Activated naive CD4-positive, alpha-beta T cell treated with anti-CD3 and anti-CD28 coated beads, Interleukin-2, amount 50 U/mL, for 72 hours (primary cell): Measurements from ENCODE around the gene APBB2. TPM values are rescaled to one million over a fixed set of nuclear protein-coding genes. Genes with fewer than 3 reads are reported as not detected.
A peak's percentile ranks its signal among the peaks of the same experiment; 100 is the strongest.

Source experiments
- ATAC-seq, 2 donors: fragments of 150-1000 bp; cut with Tn5 transposase; 2 replicates each; pipeline ENCODE4 v1.10.0; 2021; ENCODE audit warnings: mild to moderate bottlenecking in 2 of 2, moderate library complexity in 2 of 2
- DNase-seq, 2 donors: peaks; one replicate each; pipeline ENCODE4 v3.0.0; 2021 to 2022; ENCODE audit warnings: low spot score in 2 of 2
- H3K27ac Mint-ChIP-seq, 2 donors: one replicate each; pipeline ENCODE4 v1.8.0; 2022; ENCODE audit warnings: mild to moderate bottlenecking in 2 of 2, mixed read lengths in 2 of 2
- H3K36me3 Mint-ChIP-seq, 2 donors: one replicate each; pipeline ENCODE4 v1.8.0; 2022; ENCODE audit warnings: mixed read lengths in 2 of 2
- H3K9me3 Mint-ChIP-seq, 2 donors: one replicate each; pipeline ENCODE4 v1.8.0; 2022; ENCODE audit warnings: mixed read lengths in 2 of 2
- total RNA-seq, 2 donors: library from RNA; stranded (reverse); gene quantifications; one replicate each; pipeline ENCODE4 v1.2.3, GENCODE V29; 2022

Gene APBB2
- total RNA-seq, 2 donors from 2014 or later = 1.6 to 6.1 TPM

DNA sequence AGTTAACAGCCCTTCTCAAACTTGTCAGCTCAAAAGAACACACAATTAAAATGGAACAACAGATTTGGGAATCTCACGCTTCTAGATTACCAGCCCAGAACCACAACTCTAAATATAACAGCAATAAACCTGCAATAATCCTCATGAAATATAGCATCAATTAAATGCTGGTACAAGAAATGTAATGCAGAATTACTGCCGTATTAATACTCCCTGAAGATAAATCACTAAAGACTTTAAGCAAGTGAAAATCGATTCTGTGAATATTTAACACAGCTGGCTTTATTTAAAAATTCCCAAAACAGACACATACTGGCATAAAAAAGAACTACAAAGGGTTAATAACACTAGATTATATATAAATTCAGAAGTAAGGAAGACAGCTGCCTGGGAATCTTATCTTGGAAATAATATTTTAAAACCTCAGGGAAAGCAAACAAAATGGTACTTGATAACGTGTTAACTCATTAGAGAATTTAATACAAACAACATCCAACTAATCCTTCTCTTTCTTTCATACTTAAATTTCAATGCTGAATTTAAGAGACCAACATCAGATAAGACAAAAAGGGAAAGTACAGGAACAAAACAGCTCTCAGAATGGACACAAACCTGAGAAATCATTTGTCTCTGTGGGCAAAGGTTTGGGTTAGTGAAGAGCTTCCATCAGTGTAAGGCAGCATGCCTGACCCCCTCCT, 34.7 kb downstream of the APBB2 start:
- Mint-ChIP-seq H3K9me3 (peaks cover 5 to 14% of the 10 kb centered on the region in 2 donors), H3K36me3 (no peaks in the 10 kb centered on the region), H3K27ac (no peak overlapping the region)
- ATAC-seq (no peak), DNase-seq (no peak)

DNA sequence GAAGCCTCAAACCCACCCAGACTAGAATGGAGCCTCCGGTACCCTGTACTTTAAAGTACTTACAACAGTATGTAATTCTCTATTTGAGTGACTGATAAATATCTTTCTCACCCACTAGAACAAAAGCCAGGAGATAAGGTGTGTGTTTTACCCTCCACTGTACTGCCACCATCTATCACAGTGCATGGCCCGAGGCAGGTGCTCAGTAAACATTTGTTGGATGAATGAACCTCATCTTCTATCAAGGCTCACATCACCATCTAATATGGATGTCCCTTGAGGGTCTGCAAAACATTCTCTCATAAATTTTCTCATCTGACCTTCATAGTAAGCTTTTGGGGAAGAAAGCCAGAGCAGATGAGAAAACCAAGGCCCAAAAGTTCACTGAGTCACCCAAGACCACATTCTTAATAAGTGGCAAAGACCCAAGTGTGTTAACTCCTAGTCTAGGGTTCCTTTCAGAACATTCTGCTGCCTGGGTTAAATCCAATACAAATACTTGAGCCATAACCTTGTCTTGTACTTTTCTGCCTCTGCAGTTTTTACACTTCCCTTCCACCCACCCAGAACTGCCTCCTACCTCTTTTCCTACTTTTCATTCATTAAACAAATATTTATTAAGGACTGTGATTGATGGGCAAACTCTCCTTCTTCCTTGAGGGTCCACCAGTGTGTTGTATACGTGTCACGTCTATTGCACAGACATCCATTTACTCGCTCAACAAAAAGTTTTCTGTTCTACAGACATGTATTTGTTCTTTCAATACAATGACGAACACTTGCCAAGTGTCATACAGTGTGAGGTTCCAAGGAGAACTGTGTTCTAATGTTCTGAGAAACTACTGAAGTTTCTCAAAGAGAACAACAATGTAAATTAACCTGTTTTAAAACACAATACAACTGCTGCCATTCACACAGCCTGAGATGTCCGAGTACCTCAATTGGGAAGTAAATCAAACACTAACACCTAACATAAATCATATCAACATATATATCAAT, 35.7 kb downstream of the APBB2 start:
- no peaks in the 10 kb centered on the region for H3K36me3 Mint-ChIP-seq
- DNase-seq (no peak), ATAC-seq (no peak)
- peaks cover 5 to 14% of the 10 kb centered on the region in 2 donors for H3K9me3 Mint-ChIP-seq
- no peak overlapping the region for H3K27ac Mint-ChIP-seq

DNA sequence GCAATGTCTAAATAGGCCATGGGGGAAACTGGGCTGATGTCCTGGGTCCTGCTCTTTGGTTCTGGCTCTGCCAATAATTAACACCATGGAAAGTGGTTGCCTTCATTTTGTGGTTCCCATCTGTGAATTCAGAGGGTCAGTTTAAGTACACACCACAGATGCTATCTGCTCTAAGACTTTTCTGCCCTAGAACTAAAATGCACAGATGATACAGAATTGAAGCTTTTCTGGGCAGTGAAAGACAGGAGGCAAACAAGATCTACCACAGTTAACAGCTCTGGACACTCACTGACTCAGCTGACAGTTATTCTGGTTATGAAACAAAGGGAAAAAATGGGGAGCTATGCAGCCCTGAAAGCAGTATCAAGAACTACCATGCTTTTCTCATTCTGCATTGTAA, 37.3 kb downstream of the APBB2 start:
- no peaks in the 10 kb centered on the region for H3K36me3 Mint-ChIP-seq
- H3K9me3 Mint-ChIP-seq = peaks cover 0 to under 1% of the 10 kb centered on the region in 2 donors
- no peak overlapping the region for H3K27ac Mint-ChIP-seq
- ATAC-seq (no peak), DNase-seq (no peak)

DNA sequence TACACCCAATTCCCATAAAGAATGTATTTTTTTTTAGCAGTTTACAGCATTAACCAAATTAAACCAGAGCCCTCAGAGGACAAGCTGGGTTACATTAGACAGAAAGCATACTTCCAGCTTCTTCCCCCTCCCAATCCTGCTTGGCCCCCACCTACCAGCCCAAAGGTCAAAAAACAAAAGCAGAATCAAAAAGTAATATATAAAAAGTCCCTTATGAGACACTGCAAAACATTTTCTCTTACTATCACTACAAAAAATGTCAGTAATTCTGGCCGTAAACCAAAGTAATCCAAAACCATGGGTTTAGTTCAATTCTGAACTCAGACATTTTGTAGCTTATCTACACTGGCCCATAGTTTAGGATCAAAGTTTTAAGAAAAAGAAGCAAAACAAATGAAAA, 38.0 kb downstream of the APBB2 start:
- DNase-seq (no peak), ATAC-seq (no peak)
- Mint-ChIP-seq H3K27ac (no peak overlapping the region), H3K9me3 (no peaks in the 10 kb centered on the region), H3K36me3 (no peaks in the 10 kb centered on the region)

DNA sequence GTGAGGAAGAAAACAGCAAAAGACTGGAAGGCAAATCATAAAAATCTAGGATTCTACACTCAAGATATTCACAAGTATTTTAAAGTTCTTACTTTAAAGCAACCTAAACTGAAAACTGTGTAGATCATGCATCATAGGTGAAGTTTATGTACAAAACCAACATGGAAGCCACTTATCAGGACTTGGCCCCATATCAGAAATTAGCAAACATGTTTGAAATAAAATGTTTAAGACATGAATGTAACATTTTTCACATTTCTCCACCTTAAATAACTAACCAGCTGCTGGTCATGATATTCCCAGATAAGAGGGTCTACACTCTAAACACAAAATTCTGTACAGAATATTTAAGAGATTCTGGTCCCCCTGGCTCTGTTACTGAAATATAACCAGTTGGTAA, 38.5 kb downstream of the APBB2 start:
- DNase-seq (no peak), ATAC-seq (no peak)
- H3K27ac Mint-ChIP-seq = no peak overlapping the region
- H3K9me3 Mint-ChIP-seq = no peaks in the 10 kb centered on the region
- no peaks in the 10 kb centered on the region for H3K36me3 Mint-ChIP-seq

DNA sequence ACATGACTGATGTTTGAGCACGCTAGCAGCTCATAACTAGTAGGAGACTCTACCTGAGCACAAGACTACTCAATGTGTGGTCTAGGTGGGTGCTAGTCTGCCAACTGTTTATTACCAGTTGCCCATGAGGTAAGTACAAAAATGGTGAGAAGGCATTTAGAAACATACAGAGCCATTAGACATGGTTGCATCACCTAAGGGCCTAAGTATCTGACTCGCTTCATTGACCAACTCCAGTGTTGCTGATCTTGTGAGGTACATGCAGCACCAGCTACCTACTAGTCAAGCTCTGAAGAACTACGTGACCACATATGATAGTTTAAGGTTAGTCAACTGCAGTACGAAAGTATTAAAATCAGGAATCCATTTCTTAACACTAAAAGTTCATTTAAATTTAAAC, 39.9 kb downstream of the APBB2 start:
- H3K27ac Mint-ChIP-seq = no peak overlapping the region
- no peak for DNase-seq
- H3K9me3 Mint-ChIP-seq = no peaks in the 10 kb centered on the region
- ATAC-seq = no peak
- H3K36me3 Mint-ChIP-seq = no peaks in the 10 kb centered on the region

DNA sequence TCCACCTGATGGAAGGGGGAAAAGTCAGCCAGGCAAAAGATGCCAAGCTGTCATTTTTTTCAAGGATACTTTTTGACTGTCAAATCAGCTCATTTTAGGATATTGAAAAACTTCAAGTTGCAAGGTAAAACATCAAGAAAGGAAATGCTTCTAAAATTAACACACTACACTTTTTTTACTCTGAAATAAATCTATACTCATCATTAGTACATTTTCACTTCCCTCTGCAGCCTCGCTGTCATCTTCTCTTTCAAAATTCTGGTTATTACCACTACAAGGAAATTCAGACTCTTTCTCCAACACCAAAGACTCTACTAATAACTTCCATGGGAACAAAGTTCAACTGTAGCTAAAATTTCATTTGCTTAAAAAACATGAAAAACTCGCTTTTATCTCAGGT, 41.6 kb downstream of the APBB2 start:
- no peaks in the 10 kb centered on the region for H3K36me3 Mint-ChIP-seq
- ATAC-seq (no peak), DNase-seq (no peak)
- peak overlapping the region in 1 of 2 donors; percentile 23 for H3K27ac Mint-ChIP-seq
- no peaks in the 10 kb centered on the region for H3K9me3 Mint-ChIP-seq

DNA sequence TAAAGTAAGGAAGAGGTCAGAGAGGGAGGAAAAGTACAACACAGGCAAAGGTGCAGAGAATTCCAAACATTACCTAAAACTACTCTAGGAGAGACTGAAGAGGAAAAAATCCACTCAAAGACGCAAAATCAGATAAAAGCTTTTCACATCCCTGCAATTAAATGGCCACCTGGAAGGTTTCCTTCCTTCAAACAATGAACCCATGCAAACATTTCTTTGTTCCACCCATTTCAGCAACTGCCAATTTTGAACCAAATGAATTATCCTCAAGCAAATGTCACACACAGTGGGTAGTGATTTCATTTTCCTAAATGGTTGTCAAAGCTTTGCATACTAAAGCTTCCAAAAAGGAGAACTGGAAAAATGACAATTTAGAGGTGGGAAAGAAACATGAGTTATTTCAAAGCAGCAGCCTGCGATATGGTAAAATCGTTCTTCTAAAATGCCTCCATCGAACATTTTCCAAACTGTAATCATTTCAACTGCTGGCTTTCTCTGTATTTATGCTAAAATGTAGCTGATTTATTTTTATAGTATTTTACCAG, 45.0 kb downstream of the APBB2 start:
- Mint-ChIP-seq H3K9me3 (peaks cover 0 to 3% of the 10 kb centered on the region in 2 donors), H3K27ac (no peak overlapping the region), H3K36me3 (no peaks in the 10 kb centered on the region)
- ATAC-seq (no peak), DNase-seq (no peak)

DNA sequence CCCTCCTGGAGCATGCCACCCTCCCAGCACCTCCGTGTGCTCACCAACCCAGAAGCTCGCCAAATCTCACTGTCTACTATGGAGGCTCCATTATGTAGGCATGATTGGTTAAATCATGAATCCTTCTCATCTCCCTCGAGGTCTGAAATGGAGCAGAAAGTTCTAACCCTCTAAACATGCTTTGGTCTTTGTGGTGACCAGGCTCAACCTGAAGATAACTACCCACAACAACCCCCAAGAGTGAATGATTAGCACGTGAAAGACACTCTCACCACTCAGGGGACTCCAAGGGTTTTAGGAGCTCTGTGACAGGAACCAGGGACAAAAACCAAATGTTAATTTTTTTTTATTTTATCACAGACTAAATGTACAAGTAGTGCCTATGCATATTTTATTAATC, 47.2 kb downstream of the APBB2 start:
- no peak for DNase-seq
- Mint-ChIP-seq H3K27ac (no peak overlapping the region), H3K36me3 (no peaks in the 10 kb centered on the region), H3K9me3 (peaks cover 0 to 3% of the 10 kb centered on the region in 2 donors)
- no peak for ATAC-seq

DNA sequence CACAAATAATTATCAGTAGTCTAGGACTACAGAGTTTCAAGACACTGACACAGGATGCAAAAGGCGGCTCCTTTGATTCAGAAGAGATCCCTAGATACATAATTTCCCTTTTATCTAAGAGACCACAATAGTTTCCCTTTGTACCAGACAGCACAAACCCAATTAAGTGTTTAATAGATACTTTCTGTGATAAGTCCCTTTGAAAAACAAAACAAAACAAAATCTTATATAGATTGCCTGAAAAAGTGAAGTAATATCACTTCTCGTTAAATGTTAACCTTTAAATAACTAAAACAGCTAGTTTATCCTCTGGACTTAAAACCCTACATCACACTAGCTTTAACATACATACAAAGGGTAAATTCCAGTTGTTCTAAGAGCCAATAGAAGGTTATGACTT, 49.9 kb downstream of the APBB2 start:
- Mint-ChIP-seq H3K36me3 (no peaks in the 10 kb centered on the region), H3K9me3 (peaks cover 0 to 3% of the 10 kb centered on the region in 2 donors), H3K27ac (no peak overlapping the region)
- ATAC-seq (no peak), DNase-seq (no peak)

DNA sequence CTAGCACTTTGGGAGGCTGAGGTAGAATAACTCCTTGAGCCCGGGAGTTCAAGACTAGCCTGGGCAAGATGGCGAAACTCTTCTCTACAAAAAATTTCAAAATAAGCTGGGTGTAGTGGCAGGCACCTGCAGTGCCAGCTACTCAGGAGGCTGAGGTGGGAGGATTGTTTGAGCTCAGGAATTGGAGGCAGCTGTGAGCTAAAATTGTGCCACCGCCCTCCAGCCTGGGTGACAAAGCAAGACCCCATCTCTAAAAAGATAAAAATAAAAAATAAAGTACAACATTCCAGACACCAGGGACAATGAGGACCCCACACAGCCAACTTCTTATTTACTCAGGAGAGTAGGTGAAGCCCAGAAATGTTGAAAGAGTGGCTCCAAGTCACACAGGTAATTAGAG, 53.0 kb downstream of the APBB2 start:
- ATAC-seq (no peak), DNase-seq (no peak)
- Mint-ChIP-seq H3K36me3 (no peaks in the 10 kb centered on the region), H3K9me3 (peaks cover 0 to 3% of the 10 kb centered on the region in 2 donors), H3K27ac (no peak overlapping the region)

DNA sequence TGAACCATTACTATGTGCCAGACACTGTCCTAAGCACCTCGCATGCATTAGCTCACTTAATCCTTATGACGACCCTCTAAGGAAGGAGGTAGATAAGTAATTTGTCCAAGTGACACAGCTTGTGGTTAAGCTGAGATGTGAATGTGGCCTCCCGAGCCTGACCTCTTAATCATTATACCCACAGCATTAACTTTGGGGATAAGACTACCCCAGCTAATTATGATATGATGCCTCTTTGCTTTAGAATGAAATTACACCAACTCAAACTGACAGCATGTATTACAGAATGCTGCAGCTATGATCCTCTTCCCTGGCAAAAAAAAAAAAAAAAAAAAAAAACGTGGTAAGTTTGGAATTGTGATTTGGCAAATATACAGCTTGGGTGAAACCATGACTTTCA, 53.5 kb downstream of the APBB2 start:
- ATAC-seq = no peak
- no peak overlapping the region for H3K27ac Mint-ChIP-seq
- H3K36me3 Mint-ChIP-seq = no peaks in the 10 kb centered on the region
- H3K9me3 Mint-ChIP-seq = peaks cover 0 to 3% of the 10 kb centered on the region in 2 donors
- no peak for DNase-seq

DNA sequence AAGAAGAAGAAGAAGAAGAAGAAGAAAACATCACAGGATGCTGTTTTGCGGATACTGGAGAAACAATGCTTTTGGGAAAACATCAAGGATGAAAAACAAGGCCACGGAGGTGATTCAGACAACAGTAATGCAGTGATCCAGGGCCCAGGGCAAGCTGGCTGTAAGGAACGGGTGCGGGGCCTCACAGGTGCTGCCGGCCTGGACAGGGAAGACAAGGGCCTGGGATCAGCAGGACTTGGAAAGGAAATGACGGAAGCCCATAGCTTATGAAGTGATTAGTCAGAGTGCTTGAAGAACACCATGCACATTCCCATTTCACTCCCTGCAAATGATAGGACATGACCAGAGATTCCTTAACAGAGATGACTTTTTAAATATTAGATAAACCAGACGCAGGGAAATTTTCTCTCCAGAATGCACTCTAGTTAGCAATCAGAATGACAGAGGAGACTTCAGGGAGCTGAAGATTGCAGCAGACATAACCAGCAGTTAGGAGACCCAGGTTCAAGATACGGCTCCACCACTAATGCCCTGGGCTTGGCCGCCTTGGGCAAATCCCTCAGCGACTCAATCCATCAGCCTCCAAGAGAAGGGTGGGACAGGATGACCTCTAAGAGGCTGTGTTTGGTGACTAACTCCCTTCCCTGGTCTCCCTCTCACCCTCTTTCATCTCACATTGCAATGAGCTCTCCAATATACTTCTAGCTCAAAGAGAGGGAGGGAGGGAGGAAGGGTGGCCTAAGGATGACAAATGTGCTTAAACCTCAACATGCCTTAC, 54.1 kb downstream of the APBB2 start:
- no peak overlapping the region for H3K27ac Mint-ChIP-seq
- H3K36me3 Mint-ChIP-seq = no peaks in the 10 kb centered on the region
- DNase-seq (no peak), ATAC-seq (no peak)
- H3K9me3 Mint-ChIP-seq = no peaks in the 10 kb centered on the region

DNA sequence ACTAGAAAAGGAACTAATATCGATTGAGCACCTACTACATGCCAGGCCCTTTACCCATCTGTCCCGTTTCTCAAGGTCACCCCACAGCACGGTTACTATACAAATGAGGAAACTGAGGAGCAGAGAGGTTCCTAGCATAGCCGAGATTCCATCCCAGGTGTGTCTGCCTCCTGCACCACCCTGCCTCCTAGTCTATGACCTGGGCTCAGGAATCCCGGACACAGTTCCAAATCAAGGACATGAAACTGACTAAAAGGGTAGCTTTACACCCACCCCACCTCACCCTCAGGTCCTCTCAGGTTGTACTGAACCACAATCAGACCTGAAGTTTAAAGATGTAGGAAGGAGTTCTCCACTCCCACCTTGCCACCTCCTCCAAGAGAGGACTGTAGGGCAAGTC, 55.6 kb downstream of the APBB2 start:
- H3K9me3 Mint-ChIP-seq = no peaks in the 10 kb centered on the region
- H3K36me3 Mint-ChIP-seq = no peaks in the 10 kb centered on the region
- no peak for ATAC-seq
- H3K27ac Mint-ChIP-seq = no peak overlapping the region
- DNase-seq = no peak

DNA sequence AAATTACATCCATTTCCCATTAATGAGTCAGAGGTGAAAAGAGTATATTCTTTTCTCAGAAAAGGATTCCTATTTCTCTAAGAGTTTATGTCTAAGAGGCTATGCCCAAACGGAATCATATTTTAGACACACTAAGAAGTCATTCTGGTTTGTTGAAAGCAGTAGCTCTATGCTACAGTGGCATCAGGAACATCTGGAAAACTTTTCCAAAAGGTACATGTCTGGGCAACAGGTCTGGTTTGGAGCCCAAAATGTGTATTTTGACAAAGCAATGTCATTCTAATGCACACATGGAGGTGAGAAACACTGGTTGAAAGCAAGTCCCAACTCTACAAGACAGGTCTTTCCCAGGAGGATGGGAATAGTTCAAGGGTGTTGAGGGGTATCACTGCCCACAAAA, 56.1 kb downstream of the APBB2 start:
- DNase-seq (no peak), ATAC-seq (no peak)
- Mint-ChIP-seq H3K36me3 (no peaks in the 10 kb centered on the region), H3K27ac (no peak overlapping the region), H3K9me3 (no peaks in the 10 kb centered on the region)

DNA sequence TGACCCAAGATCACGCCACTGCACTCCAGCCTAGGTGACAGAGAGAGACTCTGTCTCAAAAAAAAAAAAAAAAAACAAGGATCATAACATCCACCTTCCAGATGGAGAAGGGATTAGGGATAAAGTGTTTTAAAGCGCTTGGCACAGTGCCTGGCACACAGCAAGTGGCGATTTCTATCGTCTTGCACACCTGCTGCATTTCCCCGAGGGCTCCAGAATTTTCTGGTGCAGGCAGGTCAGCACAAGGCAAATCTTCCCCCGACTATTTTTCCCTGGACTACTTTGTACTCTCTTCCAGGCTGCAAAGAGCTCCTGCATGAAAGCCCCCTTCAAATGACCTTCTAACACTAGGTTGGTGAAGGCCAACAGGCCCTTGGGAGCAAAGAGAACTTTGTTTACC, 57.3 kb downstream of the APBB2 start:
- H3K27ac Mint-ChIP-seq = no peak overlapping the region
- H3K9me3 Mint-ChIP-seq = no peaks in the 10 kb centered on the region
- no peak for DNase-seq
- H3K36me3 Mint-ChIP-seq = no peaks in the 10 kb centered on the region
- no peak for ATAC-seq

DNA sequence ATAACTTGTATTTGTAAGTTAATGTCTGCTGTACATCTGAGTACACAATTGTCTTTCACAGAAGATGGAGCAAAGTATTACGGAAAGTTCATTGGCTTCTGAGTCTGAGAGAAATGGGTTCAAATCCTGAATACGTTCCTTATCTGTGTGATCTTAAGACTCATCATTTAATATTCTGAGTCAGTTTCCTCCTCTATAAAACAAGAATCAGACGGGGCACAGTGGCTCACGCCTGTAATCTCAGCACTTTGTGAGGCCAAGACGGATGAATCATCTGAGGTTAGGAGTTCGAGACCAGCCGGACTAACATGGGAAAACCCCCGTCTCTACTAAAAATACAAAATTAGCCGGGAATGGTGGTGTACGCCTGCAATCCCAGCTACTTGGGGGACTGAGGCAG, 57.8 kb downstream of the APBB2 start:
- Mint-ChIP-seq H3K36me3 (no peaks in the 10 kb centered on the region), H3K9me3 (no peaks in the 10 kb centered on the region)
- ATAC-seq = no peak

More for the DNA sequence above, 57.8 kb downstream of the APBB2 start:
- no peak for DNase-seq
- H3K27ac Mint-ChIP-seq = no peak overlapping the region
